ENCODE results near the gene INHBE.
"Not testable (repeated sequence)": the region's sequence is repeated elsewhere in the genome, so short reads cannot be mapped to it uniquely, and the experiment has no call there.

The INHBE gene

DNA sequence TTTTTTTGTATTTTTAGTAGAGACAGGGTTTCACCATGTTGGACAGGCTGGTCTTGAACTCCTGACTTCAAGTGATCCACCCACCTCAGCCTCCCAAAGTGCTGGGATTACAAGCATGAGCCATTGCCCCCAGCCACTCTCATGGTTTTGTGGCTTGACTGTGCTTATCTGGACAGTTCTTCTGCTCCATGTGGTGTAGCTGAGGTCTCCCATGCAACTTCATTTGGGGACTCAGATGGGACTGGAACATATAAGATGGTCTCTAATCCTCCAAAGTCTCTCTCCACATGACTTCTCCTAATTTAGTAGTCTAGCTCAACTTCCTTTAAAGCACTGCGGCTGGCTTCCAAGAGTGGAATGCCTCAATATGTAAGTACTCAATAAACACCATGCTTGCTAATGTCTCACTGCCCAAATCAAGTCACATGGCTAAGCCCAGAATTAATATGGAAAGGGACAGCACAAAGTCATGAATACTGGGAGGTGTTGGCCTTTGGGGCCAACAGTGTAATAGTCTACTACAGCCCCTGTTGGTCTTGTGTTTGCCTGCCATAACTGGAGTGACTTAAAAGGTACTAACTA is 13.2 kb upstream of the INHBE start:
- no peak for DNase-seq

DNA sequence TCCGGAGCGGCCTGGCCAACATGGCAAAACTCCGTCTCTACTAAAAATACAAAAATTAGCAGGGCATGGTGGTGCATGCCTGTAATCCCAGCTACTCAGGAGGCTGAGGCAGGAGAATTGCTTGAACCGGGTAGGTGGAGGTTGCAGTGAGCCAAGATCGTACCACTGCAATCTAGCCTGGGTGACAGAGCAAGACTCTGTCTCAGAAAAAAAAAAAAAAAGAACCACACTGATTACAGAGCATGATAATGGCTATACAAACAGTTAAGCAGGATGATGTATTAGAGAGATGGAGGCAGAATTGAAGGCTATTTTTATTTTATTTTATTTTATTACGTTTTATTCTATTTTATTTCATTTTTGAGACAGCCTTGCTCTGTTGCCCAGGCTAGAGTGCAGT is 10.8 kb upstream of the INHBE start:
- DNase-seq = not testable (repeated sequence)

GRCh38 chr12:57444744-57445143 is 10.4 kb upstream of the INHBE start:
- no peak for DNase-seq

- DNase-seq = no peak
These were observed 8.7 kb upstream of the INHBE start for GRCh38 chr12:57446292-57446960.

GRCh38 chr12:57448669-57449068 is 6.4 kb upstream of the INHBE start:
- DNase-seq = no peak

- DNase-seq = no peak
These were observed 5.7 kb upstream of the INHBE start for GRCh38 chr12:57449375-57449774.

GRCh38 chr12:57450057-57450456 is 5.0 kb upstream of the INHBE start:
- no peak for DNase-seq

DNA sequence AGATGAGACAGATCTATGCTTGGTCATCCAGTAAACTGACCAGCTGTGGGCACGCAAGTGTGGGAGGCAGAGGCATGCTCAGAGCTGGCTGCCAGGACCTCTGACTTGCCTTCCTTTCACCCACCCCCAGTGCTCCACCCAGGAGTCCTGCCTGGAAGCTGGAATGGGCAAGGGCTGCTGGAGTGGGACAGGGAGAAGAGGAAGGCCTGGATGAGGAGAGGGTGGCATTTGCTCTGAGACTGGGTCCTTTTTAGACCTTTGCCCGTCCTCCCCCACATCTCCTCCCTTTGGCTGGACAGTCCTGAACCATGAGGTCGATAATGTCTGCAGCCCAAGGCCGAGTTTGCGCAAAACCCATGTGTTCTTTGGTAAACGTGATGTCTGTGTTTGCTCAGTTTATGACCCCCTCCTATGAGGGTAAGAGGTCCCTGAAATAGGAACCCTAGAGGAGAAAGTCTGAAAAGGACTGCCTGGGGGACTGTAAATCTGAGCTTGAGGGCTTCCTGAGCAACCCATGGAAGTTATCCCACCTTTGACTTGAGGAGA is 3.8 kb upstream of the INHBE start:
- DNase-seq = no peak

DNA sequence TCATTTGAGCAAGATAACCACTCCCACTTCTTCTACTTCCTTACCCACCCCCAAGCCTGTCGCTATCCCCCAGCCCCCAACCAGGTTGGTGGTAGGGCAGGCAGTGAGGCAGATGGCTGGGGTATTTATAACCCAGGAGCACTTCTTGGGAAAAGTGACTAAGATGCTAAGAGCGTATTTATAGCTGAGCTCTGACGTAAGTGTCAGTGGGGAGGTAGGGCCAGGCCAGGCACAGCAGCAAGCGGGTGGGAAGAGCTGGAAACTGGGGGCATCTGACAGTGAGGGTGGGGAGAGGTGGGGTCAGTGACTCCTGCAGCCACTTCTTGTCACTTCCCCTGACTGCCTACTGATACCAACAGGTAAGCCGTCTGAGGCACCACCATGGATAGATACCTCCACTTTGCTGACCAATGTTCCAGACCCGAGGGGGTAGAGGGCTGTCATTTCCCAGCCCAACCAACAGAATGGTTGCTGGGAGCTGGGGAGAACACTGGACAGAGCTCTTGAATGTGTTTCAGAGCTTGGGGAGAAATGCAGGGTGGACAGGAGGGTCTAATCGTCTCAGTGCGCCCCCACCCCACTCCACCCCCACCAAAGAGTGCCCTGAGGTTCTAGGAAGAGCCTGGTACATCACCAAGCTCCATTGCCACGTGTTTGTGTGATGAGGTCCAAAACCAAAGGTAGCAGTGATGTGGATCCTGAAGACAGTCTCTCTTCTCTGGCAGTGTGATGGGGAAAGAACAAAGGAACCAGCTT is 2.7 kb upstream of the INHBE start:
- DNase-seq = no peak

GRCh38 chr12:57452937-57453509 is 2.1 kb upstream of the INHBE start:
- peak; percentile 42 to 56 for DNase-seq

DNA sequence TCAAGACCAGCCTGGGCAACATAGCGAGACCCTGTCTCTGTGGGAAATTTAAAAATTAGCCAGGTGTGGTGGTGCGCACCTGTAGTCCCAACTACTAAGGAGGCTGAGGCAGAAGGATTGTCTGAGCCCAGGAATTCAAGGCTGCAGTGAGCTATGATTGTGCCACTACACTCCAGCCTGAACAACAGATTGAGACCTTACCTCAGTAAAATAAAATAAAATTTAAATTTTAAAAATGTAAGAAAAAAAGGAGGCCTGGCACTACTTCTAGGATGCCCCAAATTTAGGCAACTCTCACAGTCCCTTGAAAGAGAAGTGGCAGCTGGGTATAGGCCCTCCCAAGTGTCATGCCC is 918 bp upstream of the INHBE start:
- no peak for DNase-seq

GRCh38 chr12:57455374-57456144 is 452 bp downstream of the INHBE start:
- no peak for DNase-seq

DNA sequence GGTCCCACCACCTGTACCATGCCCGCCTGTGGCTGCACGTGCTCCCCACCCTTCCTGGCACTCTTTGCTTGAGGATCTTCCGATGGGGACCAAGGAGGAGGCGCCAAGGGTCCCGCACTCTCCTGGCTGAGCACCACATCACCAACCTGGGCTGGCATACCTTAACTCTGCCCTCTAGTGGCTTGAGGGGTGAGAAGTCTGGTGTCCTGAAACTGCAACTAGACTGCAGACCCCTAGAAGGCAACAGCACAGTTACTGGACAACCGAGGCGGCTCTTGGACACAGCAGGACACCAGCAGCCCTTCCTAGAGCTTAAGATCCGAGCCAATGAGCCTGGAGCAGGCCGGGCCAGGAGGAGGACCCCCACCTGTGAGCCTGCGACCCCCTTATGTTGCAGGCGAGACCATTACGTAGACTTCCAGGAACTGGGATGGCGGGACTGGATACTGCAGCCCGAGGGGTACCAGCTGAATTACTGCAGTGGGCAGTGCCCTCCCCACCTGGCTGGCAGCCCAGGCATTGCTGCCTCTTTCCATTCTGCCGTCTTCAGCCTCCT is 1.1 kb downstream of the INHBE start:
- DNase-seq = peak; percentile 60 to 65

GRCh38 chr12:57456737-57457490 is 1.8 kb downstream of the INHBE start:
- DNase-seq = no peak

DNA sequence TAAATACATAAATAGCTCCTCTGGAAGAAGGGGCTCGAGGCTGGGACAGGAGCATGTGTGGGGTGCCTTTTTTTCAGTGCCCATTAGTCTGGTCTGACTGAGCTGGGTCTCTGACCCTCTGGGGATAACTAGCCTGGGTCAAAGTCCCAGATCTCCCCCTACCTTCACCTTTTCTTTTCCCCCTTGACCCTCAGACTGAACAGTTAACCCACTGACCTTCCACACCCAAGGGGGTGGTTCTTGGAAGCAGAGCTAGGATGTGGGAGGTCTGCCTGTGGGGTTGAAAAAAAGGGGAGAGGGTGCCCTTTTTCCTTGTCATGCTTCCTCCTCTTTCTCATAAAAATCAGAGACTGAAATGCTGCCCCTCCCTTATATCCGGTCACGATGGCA is 3.6 kb downstream of the INHBE start:
- no peak for DNase-seq

GRCh38 chr12:57459055-57459749 is 4.1 kb downstream of the INHBE start:
- peak; percentile 95 to 96 for DNase-seq

- DNase-seq = no peak
These were observed 4.8 kb downstream of the INHBE start, which contains the start of gene GLI1 for GRCh38 chr12:57459750-57460467. TSS of gene GLI1 (plus strand) at chr12:57459785. CDS start at chr12:57463692, 3,907 bp downstream.

DNA sequence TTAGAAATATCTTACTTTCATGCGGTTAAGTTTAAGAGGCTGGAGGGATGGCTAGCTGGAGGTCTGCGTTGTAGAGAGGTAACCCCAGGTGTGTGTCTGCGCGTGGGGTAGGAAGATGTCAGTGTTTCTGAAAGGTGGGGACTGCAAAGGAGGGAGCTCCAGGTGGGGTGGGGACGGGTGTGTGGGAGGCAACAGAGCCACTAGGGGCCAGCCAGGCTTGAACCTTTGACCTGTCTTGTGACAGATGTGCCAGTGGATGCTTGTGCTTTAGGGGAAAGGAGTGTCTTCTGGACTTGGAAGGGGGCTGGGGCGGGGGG is 5.3 kb downstream of the INHBE start:
- no peak for DNase-seq

GRCh38 chr12:57460841-57461275 is 5.8 kb downstream of the INHBE start:
- no peak for DNase-seq

DNA sequence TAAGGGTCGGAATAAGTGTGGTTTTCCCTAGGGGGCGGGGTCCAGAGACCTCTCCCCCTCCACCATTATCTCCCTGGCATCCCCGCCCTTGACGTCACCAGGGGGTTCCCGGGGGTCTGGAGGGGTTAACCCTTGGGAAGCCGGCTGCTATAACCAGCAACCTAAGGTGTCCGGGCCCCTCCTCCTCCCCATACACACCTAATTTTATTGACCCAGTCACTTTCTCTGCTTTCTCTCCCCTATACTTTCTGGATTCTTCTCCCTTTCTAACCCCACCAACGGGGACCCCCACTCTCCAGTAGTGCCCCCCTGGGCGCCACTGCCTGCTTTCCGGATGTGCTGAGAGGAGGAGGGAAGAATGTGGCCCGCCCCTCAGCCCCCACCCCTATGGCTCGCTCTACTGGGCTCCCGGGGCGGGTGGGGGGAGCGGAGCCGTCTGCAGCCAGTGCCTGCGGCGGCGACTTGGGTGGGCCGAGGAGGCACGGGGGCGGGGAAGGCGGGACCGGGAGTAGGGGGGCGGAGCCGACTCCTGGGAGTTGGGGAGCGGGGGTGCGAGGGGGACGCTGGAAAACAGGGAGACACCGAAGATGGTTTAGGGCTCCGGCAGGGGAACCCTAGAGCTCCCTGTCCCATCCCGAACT is 6.3 kb downstream of the INHBE start:
- DNase-seq = peak; percentile 37 to 67
